Ureter (tissue), 1 donor: ENCODE data around the gene SLC22A31. TPM values are rescaled to one million over a fixed set of nuclear protein-coding genes. Genes with fewer than 3 reads are reported as not detected.
"Not testable (repeated sequence)": the region's sequence is repeated elsewhere in the genome, so short reads cannot be mapped to it uniquely, and the experiment has no call there.

Experiments
- DNase-seq: peaks from one replicate; pipeline ENCODE4 v3.0.0-alpha.2; 2020; ENCODE audit warnings: low spot score
- total RNA-seq: library from RNA; stranded (reverse); gene quantifications from one replicate; pipeline ENCODE4 v1.2.4, GENCODE V29; 2023
- donor health status: DM: yes; HTN: yes; CAD: no.

The SLC22A31 gene
- total RNA-seq, 1 donor from 2014 or later, result 2.5 TPM

GRCh38 chr16:89193576-89194293 is 6.6 kb downstream of the SLC22A31 start:
- peak; percentile 44 for DNase-seq

DNA sequence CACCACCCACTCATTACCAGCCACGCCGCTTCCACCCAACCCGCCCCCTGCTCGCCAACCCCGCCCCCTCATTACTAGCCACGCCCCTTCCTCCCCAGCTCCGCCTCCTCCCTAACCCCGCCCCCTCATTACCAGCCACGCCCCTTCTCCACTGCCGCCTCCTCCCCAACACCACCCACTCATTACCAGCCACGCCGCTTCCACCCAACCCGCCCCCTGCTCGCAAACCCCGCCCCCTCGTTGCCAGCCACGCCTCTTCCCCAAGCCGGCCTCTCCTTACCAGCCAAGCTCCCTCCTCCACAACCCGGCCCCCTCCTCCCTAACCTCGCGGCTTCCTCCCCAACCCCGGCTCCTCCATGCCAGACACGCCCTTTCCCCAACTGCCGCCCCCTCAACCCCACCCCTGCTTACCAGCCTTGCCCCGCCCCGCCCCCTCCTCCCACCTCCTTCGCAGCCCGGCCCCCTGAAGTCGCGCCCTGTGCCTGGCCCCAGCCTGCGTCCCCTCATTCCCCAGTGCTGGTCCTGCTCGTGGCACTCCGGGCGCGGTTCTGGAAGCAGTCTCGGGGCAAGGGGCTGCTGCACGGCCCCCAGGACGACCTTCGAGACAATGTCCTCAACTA is 7.3 kb downstream of the SLC22A31 start:
- DNase-seq, result no peak

- peak; percentile 89 for DNase-seq
Measured at GRCh38 chr16:89192186-89192955, 8.0 kb downstream of the SLC22A31 start.

DNA sequence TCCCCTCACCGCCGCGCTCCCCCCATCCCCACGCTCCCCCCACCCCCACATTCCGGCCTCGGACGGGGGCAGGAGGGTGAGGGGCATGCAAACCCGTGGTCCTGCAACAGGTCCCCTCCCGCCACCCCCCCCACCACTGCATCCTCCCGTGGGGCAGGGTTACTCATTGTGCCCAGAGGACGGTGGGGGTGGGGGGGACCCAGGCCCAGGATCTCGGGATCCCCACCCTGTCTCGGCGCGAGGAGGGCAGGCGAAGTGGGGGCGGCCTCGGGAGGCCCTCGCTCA is 8.5 kb downstream of the SLC22A31 start:
- DNase-seq, result no peak

- peak; percentile 45 for DNase-seq
Measured at GRCh38 chr16:89191033-89191900, 9.1 kb downstream of the SLC22A31 start.

- DNase-seq, result no peak
Measured at GRCh38 chr16:89190150-89190958, 10.0 kb downstream of the SLC22A31 start.

DNA sequence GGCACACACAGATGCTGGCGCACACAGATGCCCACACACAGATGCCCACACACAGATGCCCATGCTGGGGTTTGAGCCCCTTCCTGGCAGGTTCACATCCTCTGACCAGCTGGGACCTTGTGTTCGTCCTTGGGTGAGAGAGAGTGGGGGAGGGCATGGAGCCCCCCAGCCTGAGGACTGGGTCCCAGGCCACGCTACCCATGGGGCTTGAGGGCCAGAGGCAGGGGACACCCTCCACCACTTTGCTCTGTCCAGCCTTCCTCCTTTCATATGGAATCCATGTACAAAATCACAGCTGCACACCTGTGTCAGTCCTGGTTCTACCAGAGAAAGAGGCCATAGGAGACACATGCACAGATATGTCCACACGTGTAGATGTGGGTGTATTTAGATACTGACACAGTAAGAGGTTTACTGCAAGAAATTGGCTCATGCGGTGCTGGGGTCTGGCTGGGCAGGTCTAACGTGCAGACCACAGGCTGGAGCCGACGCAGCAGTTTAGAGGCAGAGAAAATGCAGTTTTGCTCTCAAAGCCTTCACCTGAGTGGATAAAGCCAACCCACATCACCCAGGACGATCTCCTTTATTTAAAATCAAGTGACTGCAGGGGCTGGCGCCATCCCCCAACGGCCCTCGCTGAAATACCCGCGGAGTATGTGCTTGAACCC is 10.8 kb downstream of the SLC22A31 start:
- no peak for DNase-seq

GRCh38 chr16:89188471-89189357 is 11.6 kb downstream of the SLC22A31 start:
- DNase-seq, result not testable (repeated sequence)

DNA sequence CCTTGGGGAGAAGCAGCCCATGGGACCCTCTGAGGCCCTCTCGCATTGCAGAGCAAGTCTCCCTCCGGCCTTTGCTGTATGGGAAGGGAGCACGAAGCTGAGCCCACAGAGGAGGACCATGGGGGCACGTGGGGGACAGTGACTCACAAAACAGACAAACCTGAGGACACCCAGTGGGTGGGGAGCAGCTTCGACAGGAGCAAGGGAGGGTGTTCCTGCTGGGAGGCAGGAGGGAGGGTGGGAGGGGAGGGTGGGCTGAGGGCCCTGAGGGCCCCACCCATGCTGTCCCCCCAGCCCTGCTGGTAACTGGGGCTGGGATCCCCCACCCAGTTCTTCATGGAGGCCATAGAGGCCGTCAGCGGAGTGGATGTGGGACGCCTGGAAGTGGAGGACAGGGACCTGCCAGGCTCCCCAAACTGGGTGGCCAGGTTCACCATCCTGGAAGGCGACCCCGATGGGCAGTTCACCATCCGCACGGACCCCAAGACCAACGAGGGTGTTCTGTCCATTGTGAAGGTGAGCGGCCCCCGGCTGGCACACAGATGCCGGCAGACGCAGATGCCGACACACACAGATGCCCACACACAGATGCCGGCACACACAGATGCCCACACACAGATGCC is 12.5 kb downstream of the SLC22A31 start:
- DNase-seq, result no peak

DNA sequence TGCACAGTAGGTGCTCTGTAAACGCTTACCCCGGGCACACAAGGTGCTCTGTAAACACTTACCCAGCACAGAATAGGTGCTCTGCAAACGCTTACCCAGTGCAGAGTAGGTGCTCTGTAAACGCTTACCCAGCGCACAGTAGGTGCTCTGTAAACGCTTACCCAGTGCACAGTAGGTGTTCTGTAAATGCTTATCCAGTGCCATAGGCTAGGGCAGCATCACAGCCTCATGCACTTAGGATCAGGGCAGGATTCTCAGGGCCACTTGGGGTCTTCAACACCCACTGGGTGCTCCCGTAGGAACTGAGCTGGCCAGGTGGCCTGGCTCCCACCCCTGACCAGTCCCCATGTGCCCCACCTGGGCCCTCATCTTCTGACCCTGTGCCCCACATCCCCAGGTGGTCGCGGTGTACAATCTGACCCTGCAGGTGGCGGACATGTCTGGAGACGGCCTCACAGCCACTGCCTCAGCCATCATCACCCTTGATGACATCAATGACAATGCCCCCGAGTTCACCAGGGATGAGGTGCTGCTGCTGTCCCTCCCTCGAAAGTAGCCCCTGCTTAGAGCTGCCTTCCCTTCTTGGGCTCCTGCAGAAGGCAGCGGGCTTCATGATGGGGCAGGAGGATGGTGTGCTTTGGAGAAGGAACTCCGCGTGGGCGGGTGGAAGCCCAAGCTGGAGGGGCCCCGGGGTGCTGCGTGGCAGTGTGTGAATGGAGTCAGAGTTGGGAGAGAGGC is 13.1 kb downstream of the SLC22A31 start:
- no peak for DNase-seq

GRCh38 chr16:89186593-89187031 is 13.7 kb downstream of the SLC22A31 start:
- not testable (repeated sequence) for DNase-seq

- DNase-seq, result not testable (repeated sequence)
Measured at GRCh38 chr16:89185887-89186592, 14.3 kb downstream of the SLC22A31 start.

DNA sequence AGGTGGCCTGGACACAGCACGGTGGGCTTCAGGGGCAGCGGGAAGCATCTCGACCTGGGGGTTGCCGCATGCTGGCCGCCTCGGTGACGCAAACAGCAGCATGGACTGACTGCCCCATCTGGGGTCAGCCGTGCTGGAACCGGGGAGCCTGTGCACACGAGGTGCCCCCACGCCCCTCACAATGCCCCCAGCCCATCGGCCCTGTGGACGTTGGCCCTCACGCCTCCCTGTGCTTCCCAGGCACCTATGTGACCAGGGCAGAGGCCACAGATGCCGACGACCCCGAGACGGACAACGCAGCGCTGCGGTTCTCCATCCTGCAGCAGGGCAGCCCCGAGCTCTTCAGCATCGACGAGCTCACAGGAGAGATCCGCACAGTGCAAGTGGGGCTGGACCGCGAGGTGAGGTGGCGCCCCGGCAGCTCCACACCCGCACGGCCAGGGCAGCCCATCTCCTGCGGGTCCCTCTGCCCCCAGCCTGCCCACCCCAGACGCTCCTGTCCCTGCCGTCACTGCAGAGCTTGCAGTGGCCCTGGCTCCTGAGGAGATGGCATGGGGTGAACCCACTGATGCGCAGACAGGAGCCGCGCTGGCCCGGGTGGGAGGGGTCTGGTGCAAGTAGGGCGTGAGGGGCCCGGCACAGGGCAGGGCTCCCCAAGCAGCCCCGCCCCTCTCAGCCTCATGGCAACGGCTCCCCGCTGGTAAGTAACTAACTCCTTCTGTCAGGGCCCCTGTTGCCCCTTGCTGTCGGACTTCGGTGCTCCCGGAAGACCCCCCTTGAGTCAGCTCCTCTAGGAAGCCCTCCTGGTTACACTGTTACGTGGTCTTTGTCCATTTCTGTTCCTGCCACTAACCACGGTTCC is 15.2 kb downstream of the SLC22A31 start:
- no peak for DNase-seq

DNA sequence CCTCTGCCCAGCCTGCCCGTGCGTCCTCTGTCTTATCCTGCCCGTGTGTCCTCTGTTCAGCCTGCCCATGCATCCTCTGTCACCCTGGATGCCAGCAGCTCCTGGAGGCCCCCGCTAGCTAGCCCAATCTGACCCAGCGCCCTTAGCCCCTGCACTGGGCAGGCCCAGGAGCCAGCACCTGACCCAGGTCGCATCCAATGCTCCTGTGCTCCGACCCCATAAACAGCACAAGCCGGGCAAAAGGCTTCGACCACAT is 15.7 kb downstream of the SLC22A31 start:
- DNase-seq, result no peak

GRCh38 chr16:89183975-89184676 is 16.2 kb downstream of the SLC22A31 start:
- DNase-seq, result no peak

GRCh38 chr16:89183463-89183862 is 16.9 kb downstream of the SLC22A31 start:
- no peak for DNase-seq
